GM12878 (cell line): ENCODE measurements around the gene TAF11L6. TPM values are rescaled to one million over a fixed set of nuclear protein-coding genes. Genes with fewer than 3 reads are reported as not detected.
"Not testable (repeated sequence)": the region's sequence is repeated elsewhere in the genome, so short reads cannot be mapped to it uniquely, and the experiment has no call there.

Source experiments
- ATAC-seq: fragments of 200-7000 bp; cut with Tn5 transposase; 3 replicates; pipeline ENCODE4 v1.9.1; 2020; ENCODE audit warnings: mild to moderate bottlenecking, moderate library complexity
- BruUV-seq: library from RNA; stranded (reverse); fragments of 400-500 nt; replicated peaks from 2 replicates; lab custom pipeline; 2021; lab: Mats Ljungman, UMichigan
- CTCF ChIA-PET: fragments of 300-600 bp; sonication (Branson Sonifier 250); formaldehyde crosslinking; extraction: SDS; loops from one replicate; lab custom pipeline; 2021; ENCODE audit warnings: inconsistent platforms; lab: Yijun Ruan, JAX
- POLR2A ChIA-PET: fragments of 350-600 bp; formaldehyde crosslinking; extraction: SDS; loops from one replicate; lab custom pipeline; 2021; ENCODE audit warnings: inconsistent platforms; lab: Charles Lee
- RAD21 ChIA-PET: fragments of 300-600 bp; sonication (Branson Sonifier 250); formaldehyde crosslinking; loops from one replicate; lab custom pipeline; 2023; ENCODE audit warnings: antibody characterized with exemption; ENCODE audit not compliant: unreplicated experiment; lab: Charles Lee
- SMC1A ChIA-PET: fragments of 300-600 bp; sonication (Branson Sonifier 250); formaldehyde crosslinking; loops from one replicate; lab custom pipeline; 2023; ENCODE audit not compliant: unreplicated experiment, uncharacterized antibody; lab: Charles Lee
- DNase-seq: peaks from one replicate; pipeline ENCODE4 v3.0.0-alpha.2; 2011; ENCODE audit warnings: low read depth, low spot score
- FAIRE-seq: peaks from 3 replicates; lab custom pipeline; 2011; peaks lifted over from hg19 to GRCh38; lab: Jason Lieb, UNC
- H2AFZ ChIP-seq: 2 replicates; pipeline ENCODE4 v1.6.0; 2011; ENCODE audit warnings: low read depth, low read length, control low read depth; ENCODE audit not compliant: control insufficient read depth
- H3K27ac ChIP-seq: 2 replicates; pipeline ENCODE4 v1.5.1; 2011; ENCODE audit warnings: control low read depth; ENCODE audit not compliant: control insufficient read depth, insufficient read depth
- H3K27me3 ChIP-seq, 2 experiments: replicated peaks in 1 of 2; 2 replicates each; pipeline versions ENCODE4 v1.6.0 to v1.6.1; 2011; ENCODE audit warnings: low read length in 1 of 2; ENCODE audit not compliant: control insufficient read depth in 2 of 2, insufficient read depth in 2 of 2
- H3K36me3 ChIP-seq, 2 experiments: 2 replicates each; pipeline ENCODE4 v1.5.1; 2011; ENCODE audit warnings: low read length in 1 of 2; ENCODE audit not compliant: control insufficient read depth in 2 of 2, insufficient read depth in 2 of 2
- H3K4me1 ChIP-seq: 2 replicates; pipeline ENCODE4 v1.6.1; 2011; ENCODE audit warnings: mild to moderate bottlenecking, low read length, moderate library complexity, mixed read lengths; ENCODE audit not compliant: control insufficient read depth, insufficient read depth
- H3K4me2 ChIP-seq: 2 replicates; pipeline ENCODE4 v1.6.0; 2011; ENCODE audit warnings: control low read depth; ENCODE audit not compliant: control insufficient read depth, insufficient read depth
- H3K4me3 ChIP-seq: fragments of 200-600 bp; sonication (generic); 2 replicates; pipeline ENCODE4 v1.5.1; 2016
- H3K79me2 ChIP-seq: 2 replicates; pipeline ENCODE4 v1.6.0; 2011; ENCODE audit warnings: low read length; ENCODE audit not compliant: control insufficient read depth, insufficient read depth
- H3K9ac ChIP-seq: 2 replicates; pipeline ENCODE4 v1.8.0; 2011; ENCODE audit warnings: low read length, control low read depth, mixed read lengths; ENCODE audit not compliant: control insufficient read depth, insufficient read depth
- H3K9me3 ChIP-seq: replicated peaks from 3 replicates; pipeline ENCODE4 v1.5.1; 2011; ENCODE audit warnings: mild to moderate bottlenecking, low read length; ENCODE audit not compliant: control insufficient read depth, insufficient read depth
- H4K20me1 ChIP-seq: 2 replicates; pipeline ENCODE4 v1.6.0; 2011; ENCODE audit not compliant: control insufficient read depth, insufficient read depth
- HCFC1 ChIP-seq: fragments of 150-350 bp; IDR thresholded peaks from 2 replicates; pipeline ENCODE4 v1.6.1; 2014; ENCODE audit warnings: low read length
- IKZF1 ChIP-seq: fragments of 450-650 bp; conservative IDR thresholded peaks from 2 replicates; pipeline ENCODE4 v1.6.1; 2017; ENCODE audit warnings: antibody characterized with exemption, mild to moderate bottlenecking
- PML ChIP-seq: IDR thresholded peaks from 2 replicates; pipeline ENCODE4 v1.6.1; 2012; ENCODE audit warnings: low read length, inconsistent platforms
- RBBP5 ChIP-seq: fragments of 200-600 bp; sonication (generic); conservative IDR thresholded peaks from 2 replicates; pipeline ENCODE4 v1.6.1; 2016
- ZNF24 ChIP-seq: fragments of 450-650 bp; IDR thresholded peaks from 2 replicates; pipeline ENCODE4 v1.6.1; 2017; ENCODE audit warnings: antibody characterized with exemption, mild to moderate bottlenecking
- WGBS: methylation state at CpG from one replicate; pipeline ENCODE4 v1.1.6; 2016; ENCODE audit warnings: low lambda C conversion rate; ENCODE audit not compliant: insufficient replicate concordance, insufficient coverage; ENCODE audit errors: missing lambda C conversion rate; 5-methylcytosine and 5-hydroxymethylcytosine counted together
- in situ Hi-C: fragments of 300-500 bp; cut with MboI; formaldehyde crosslinking; loops from 9 replicates; pipeline ENCODE4 v1.14.3; 2018; ENCODE audit warnings: mixed read lengths
- intact Hi-C: fragments of 100-400 bp; cut with micrococcal nuclease; formaldehyde crosslinking; loops from one replicate; pipeline ENCODE4 v1.14.2; 2022; ENCODE audit not compliant: unreplicated experiment
- polyA plus RNA-seq, 11 experiments: library from polyadenylated mRNA; depleted of rRNA in 4 of 11; unstranded in 6 of 11; stranded (reverse) in 5 of 11; fragments of >200 nt; fragmentation: Nextera tagmentation in 4 of 11; fragmentation: Illumina TruSeq in 1 of 11; extraction: Ambion mirVana in 4 of 11; extraction: Trizol in 1 of 11; gene quantifications; 1 replicate in 1 of 11; 2 replicates in 10 of 11; pipeline versions ENCODE4 v1.2.1 to v1.2.3, GENCODE V29; 2011 to 2016; ENCODE audit warnings: inconsistent platforms in 2 of 11, missing spikeins in 2 of 11, low read depth in 1 of 11
- total RNA-seq, 4 experiments: library from RNA; depleted of rRNA in 3 of 4; stranded (reverse); fragments of >200 nt in 3 of 4; fragmentation: Illumina TruSeq in 1 of 4; extraction: Trizol in 1 of 4; gene quantifications; 2 replicates each; pipeline versions ENCODE4 v1.2.1 to v1.2.3, GENCODE V29; 2013 to 2021

TAF11L6 gene
- total and polyA plus RNA-seq, 10 of the 15 experiments (the other 5 are each of a cell fraction or from before 2014, with no cell fraction given), result not detected

GRCh38 chr5:17487174-17487512, 41.3 kb upstream of the TAF11L6 start:
- Histone ChIP-seq H3K27me3 (no peaks in the 10 kb centered on the region; a peak in 1 of 4 replicates), H3K4me3 (no peak overlapping the region), H3K9ac (no peak overlapping the region), H2AFZ (no peak overlapping the region), H3K79me2 (no peaks in the 10 kb centered on the region), H4K20me1 (no peaks in the 10 kb centered on the region), H3K9me3 (no peaks in the 10 kb centered on the region; the same call in 2 of the 3 replicates), H3K27ac (no peak overlapping the region), H3K4me1 (no peaks in the 10 kb centered on the region), H3K4me2 (no peak overlapping the region), H3K36me3 (no peaks in the 10 kb centered on the region)
- 33% methylated on average over 1 of the region's 1 CpG for WGBS
- in situ Hi-C loops, result no loop called here
- FAIRE-seq, result no peak
- no peak for DNase-seq
- ChIA-PET SMC1A (no interaction called here), POLR2A (no interaction called here), CTCF (no interaction called here), RAD21 (no interaction called here)
- BruUV-seq, result no TSS peak
- no peak for TF ChIP-seq ZNF24
- TF ChIP-seq RBBP5, result no peak
- TF ChIP-seq HCFC1, result no peak
- no peak for TF ChIP-seq PML
- TF ChIP-seq IKZF1, result no peak
- no peak for ATAC-seq
- intact Hi-C loops, result loop anchor here (10.0 kb wide), 1 partner anchor 272 kb away; the partner anchor contains the start of gene BASP1

- 85% methylated on average over 19 of the region's 23 CpGs for WGBS
- RAD21 ChIA-PET, H4K20me1 ChIP-seq, DNase-seq, H3K4me3 ChIP-seq, H3K27me3 ChIP-seq, ATAC-seq, H3K4me1 ChIP-seq, H3K79me2 ChIP-seq, H3K9ac ChIP-seq, H3K4me2 ChIP-seq, SMC1A ChIA-PET, H3K9me3 ChIP-seq, in situ Hi-C loops, H3K27ac ChIP-seq, H3K36me3 ChIP-seq, CTCF ChIA-PET, intact Hi-C loops, POLR2A ChIA-PET, BruUV-seq, H2AFZ ChIP-seq, FAIRE-seq: not testable (repeated sequence)
These were observed 37.2 kb upstream of the TAF11L6 start for GRCh38 chr5:17491257-17491656.
